ENCODE results near the gene BARX2. TPM values are rescaled to one million over a fixed set of nuclear protein-coding genes. Genes with fewer than 3 reads are reported as not detected.

The BARX2 gene
- polyA plus RNA-seq, 1 of the 3 experiments (the other 2 are of a cell fraction) = not detected

DNA sequence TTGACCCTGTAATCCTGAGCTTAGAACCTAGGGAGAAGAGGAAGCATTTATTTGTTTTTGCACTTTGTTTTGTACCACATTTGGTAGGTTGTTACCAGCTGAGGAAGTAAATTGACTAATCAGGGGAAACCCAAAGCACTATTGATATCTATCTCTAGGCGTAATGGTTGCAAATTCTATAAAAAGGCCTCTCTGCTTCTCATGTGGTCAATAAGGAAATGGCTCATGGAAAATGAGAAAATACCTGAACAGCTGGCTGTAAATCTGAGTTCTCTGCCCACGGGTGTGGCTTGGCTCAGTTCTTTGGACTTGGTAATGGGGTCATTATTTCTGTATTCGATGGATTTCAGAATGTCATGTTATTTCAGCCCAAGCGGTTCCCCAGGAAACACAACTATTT, 42.4 kb downstream of the BARX2 start:
- H3K4me3 ChIP-seq (ENCODE audit: low read depth in 2 of 2, low read length in 1 of 2) = no peak overlapping the region
- no peaks in the 10 kb centered on the region for H3K9me2 ChIP-seq
- H3K4me1 ChIP-seq (ENCODE audit: control insufficient read depth in 1 of 2, insufficient read depth in 2 of 2, low read depth in 1 of 2, low read length in 1 of 2) = no peaks in the 10 kb centered on the region
- no peaks in the 10 kb centered on the region for H3K79me2 ChIP-seq (ENCODE audit: insufficient read depth)
- 46% methylated on average over 4 of the region's 4 CpGs for WGBS (ENCODE audit: low lambda C conversion rate)
- H3K36me3 ChIP-seq (replicated peaks in 1 of 2; ENCODE audit: control insufficient read depth in 1 of 2, insufficient read depth in 2 of 2, low read length in 1 of 2) = no peaks in the 10 kb centered on the region
- no peaks in the 10 kb centered on the region for H4K20me1 ChIP-seq (ENCODE audit: insufficient read depth)
- no peak overlapping the region for H3K9ac ChIP-seq
- ChIA-PET CTCF (interaction anchor here (0.8 to 1.8 kb wide), 2 partner anchors 277 to 300 kb away, joined by 3 to 4 read pairs; no protein-coding TSS in a partner anchor), POLR2A (no interaction called here)
- 0 out of 2 replicates have a peak overlapping the region, but pooled peaks have one; percentile 29 for H2AFZ ChIP-seq (ENCODE audit: low read depth)
- no peaks in the 10 kb centered on the region; the same call in 1 of the 2 replicates for H3K27me3 ChIP-seq (ENCODE audit: insufficient read depth)
- no peaks in the 10 kb centered on the region for H3K9me3 ChIP-seq
- TF ChIP-seq GATA2 (CRISPR knock-in tag; IDR thresholded peaks at IDR 0.05) = no peak
- no peak for TF ChIP-seq MXI1 (IDR thresholded peaks at IDR 0.05; ENCODE audit: low read depth, low read length)
- TF ChIP-seq SMC3 (IDR thresholded peaks at IDR 0.05; ENCODE audit: low read depth, low read length) = no peak
- no peak for TF ChIP-seq RFX5 (IDR thresholded peaks at IDR 0.05; ENCODE audit: low read length)
- TF ChIP-seq, protein P1, sequence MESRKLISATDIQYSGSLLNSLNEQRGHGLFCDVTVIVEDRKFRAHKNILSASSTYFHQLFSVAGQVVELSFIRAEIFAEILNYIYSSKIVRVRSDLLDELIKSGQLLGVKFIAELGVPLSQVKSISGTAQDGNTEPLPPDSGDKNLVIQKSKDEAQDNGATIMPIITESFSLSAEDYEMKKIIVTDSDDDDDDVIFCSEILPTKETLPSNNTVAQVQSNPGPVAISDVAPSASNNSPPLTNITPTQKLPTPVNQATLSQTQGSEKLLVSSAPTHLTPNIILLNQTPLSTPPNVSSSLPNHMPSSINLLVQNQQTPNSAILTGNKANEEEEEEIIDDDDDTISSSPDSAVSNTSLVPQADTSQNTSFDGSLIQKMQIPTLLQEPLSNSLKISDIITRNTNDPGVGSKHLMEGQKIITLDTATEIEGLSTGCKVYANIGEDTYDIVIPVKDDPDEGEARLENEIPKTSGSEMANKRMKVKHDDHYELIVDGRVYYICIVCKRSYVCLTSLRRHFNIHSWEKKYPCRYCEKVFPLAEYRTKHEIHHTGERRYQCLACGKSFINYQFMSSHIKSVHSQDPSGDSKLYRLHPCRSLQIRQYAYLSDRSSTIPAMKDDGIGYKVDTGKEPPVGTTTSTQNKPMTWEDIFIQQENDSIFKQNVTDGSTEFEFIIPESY (IDR thresholded peaks at IDR 0.05; ENCODE audit: borderline replicate concordance, low read depth) = no peak
- TF ChIP-seq, protein P2, sequence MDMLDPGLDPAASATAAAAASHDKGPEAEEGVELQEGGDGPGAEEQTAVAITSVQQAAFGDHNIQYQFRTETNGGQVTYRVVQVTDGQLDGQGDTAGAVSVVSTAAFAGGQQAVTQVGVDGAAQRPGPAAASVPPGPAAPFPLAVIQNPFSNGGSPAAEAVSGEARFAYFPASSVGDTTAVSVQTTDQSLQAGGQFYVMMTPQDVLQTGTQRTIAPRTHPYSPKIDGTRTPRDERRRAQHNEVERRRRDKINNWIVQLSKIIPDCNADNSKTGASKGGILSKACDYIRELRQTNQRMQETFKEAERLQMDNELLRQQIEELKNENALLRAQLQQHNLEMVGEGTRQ (IDR thresholded peaks at IDR 0.05; ENCODE audit: borderline replicate concordance, low read depth, low read length) = no peak
- TF ChIP-seq ELF1 (IDR thresholded peaks at IDR 0.05) = no peak
- TF ChIP-seq JUND (IDR thresholded peaks at IDR 0.05) = no peak
- no peak for TF ChIP-seq TAF1 (IDR thresholded peaks at IDR 0.05; ENCODE audit: borderline replicate concordance, low read depth, low read length)
- no peak for TF ChIP-seq MEF2A (IDR thresholded peaks at IDR 0.05; ENCODE audit: borderline replicate concordance, low read depth)
- no peak for TF ChIP-seq FOSL2 (IDR thresholded peaks at IDR 0.05; ENCODE audit: borderline replicate concordance, low read depth)
- no peak for TF ChIP-seq POLR2AphosphoS5 (IDR thresholded peaks at IDR 0.05; ENCODE audit: low read depth, low read length)
- no peak for TF ChIP-seq RCOR1 (IDR thresholded peaks at IDR 0.05; ENCODE audit: low read length)
- no peak for TF ChIP-seq RAD21 (IDR thresholded peaks at IDR 0.05; ENCODE audit: low read length)
- TF ChIP-seq NFIC (IDR thresholded peaks at IDR 0.05; ENCODE audit: borderline replicate concordance) = no peak
- TF ChIP-seq TEAD4 (IDR thresholded peaks at IDR 0.05; ENCODE audit: borderline replicate concordance, insufficient read depth) = no peak
- TF ChIP-seq YY1 (IDR thresholded peaks at IDR 0.05; ENCODE audit: low read depth) = no peak
- TF ChIP-seq EZH2phosphoT487 (IDR thresholded peaks at IDR 0.05; ENCODE audit: borderline replicate concordance, low read depth) = no peak
- TF ChIP-seq, protein P3, sequence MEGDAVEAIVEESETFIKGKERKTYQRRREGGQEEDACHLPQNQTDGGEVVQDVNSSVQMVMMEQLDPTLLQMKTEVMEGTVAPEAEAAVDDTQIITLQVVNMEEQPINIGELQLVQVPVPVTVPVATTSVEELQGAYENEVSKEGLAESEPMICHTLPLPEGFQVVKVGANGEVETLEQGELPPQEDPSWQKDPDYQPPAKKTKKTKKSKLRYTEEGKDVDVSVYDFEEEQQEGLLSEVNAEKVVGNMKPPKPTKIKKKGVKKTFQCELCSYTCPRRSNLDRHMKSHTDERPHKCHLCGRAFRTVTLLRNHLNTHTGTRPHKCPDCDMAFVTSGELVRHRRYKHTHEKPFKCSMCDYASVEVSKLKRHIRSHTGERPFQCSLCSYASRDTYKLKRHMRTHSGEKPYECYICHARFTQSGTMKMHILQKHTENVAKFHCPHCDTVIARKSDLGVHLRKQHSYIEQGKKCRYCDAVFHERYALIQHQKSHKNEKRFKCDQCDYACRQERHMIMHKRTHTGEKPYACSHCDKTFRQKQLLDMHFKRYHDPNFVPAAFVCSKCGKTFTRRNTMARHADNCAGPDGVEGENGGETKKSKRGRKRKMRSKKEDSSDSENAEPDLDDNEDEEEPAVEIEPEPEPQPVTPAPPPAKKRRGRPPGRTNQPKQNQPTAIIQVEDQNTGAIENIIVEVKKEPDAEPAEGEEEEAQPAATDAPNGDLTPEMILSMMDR (IDR thresholded peaks at IDR 0.05) = no peak
- TF ChIP-seq, protein P4, sequence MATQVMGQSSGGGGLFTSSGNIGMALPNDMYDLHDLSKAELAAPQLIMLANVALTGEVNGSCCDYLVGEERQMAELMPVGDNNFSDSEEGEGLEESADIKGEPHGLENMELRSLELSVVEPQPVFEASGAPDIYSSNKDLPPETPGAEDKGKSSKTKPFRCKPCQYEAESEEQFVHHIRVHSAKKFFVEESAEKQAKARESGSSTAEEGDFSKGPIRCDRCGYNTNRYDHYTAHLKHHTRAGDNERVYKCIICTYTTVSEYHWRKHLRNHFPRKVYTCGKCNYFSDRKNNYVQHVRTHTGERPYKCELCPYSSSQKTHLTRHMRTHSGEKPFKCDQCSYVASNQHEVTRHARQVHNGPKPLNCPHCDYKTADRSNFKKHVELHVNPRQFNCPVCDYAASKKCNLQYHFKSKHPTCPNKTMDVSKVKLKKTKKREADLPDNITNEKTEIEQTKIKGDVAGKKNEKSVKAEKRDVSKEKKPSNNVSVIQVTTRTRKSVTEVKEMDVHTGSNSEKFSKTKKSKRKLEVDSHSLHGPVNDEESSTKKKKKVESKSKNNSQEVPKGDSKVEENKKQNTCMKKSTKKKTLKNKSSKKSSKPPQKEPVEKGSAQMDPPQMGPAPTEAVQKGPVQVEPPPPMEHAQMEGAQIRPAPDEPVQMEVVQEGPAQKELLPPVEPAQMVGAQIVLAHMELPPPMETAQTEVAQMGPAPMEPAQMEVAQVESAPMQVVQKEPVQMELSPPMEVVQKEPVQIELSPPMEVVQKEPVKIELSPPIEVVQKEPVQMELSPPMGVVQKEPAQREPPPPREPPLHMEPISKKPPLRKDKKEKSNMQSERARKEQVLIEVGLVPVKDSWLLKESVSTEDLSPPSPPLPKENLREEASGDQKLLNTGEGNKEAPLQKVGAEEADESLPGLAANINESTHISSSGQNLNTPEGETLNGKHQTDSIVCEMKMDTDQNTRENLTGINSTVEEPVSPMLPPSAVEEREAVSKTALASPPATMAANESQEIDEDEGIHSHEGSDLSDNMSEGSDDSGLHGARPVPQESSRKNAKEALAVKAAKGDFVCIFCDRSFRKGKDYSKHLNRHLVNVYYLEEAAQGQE (IDR thresholded peaks at IDR 0.05; ENCODE audit: low read depth, low read length) = no peak
- H3K27ac ChIP-seq (ENCODE audit: low read depth in 2 of 2, low read length in 1 of 2) = no peak overlapping the region
- DNase-seq = no peak
- no peaks in the 10 kb centered on the region for H3F3A ChIP-seq (replicated peaks; ENCODE audit: insufficient read depth)
- H3K4me2 ChIP-seq = no peak overlapping the region
